Activated CD4-positive, alpha-beta T cell treated with anti-CD3 and anti-CD28 coated beads, Interleukin-2, amount 50 U/mL, for 4 hours (primary cell): ENCODE measurements around the gene KIF6.
"Not testable (repeated sequence)": the region's sequence is repeated elsewhere in the genome, so short reads cannot be mapped to it uniquely, and the experiment has no call there.

Experiments
- DNase-seq, 2 experiments: peaks; one replicate each; pipeline ENCODE4 v3.0.0-alpha.2; 2020

KIF6 gene

DNA sequence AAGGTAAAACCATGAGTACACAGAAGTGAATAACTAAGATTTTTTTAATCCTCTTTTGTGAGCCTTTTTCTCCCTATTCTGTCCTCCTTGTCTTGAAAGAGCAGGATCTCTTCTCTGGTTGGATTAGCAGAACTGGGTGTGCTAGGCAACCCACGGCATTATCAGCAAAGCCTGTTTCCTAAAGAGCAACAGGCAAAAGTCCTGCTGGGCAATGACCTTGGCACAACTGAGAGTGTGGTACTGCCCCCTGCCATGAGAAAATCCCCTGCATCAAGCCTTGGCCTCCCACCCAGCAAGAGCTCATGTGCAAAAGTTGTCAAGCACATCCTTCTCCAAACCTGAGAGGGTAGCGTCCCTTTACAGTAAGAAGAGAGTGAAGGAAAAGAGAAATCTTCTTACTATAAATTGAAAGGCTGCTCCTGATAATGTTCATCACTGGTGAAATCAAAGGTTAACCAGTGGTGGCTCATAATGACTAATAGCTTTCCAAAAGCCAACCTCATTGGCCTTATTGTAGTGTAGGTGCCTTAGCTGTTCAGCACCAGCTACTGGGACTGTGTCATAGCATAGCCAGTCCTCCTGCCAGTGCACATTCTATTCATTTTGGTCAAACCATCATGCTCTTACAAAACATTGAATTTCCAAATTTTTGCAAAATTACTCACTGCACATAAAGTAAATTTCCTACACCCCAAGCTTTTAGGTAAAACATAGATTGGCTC lies 17.1 kb downstream of the KIF6 start:
- no peak for DNase-seq

DNA sequence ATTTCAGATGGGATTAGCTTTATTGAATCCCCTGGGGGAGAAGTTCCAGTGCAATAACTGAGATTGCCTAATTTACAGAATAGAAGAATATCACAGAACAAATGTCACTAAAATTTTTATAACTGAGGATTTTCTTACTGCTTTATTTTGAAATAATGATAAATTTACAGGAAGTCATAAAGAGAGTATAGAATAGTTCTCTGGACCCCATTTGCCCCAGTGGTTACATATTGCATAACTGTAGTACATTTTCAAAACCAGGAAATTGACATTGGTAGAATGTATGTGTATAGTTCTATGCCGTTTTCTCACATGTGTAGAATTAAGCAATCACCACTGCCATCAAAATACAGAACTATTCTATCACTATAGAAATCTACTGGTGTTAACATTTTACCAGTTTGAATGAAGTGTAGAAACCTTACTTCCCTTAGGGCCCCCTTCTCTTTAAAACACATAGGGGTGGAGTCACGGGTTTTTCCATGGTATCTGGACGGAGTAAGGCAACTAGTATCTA lies 18.3 kb downstream of the KIF6 start:
- DNase-seq: no peak

DNA sequence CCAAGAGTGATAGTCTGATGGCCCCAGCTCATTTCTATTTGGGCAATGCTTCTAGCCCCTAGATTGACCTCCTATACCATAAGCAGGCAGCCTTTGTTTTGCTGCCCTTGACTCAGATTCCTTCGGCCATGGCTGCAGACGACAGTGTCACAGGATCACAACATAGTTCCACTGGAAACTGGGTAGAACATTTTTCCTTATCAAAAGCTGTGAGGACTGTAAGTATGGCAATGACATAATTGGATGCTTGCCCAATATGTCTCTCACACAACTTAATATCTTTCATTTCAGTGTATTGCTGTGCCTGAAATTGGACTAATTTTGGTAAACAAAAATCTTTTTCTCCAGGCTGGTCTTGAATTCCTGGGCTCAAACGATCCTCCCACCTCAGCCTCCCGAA lies 22.9 kb downstream of the KIF6 start:
- no peak for DNase-seq

DNA sequence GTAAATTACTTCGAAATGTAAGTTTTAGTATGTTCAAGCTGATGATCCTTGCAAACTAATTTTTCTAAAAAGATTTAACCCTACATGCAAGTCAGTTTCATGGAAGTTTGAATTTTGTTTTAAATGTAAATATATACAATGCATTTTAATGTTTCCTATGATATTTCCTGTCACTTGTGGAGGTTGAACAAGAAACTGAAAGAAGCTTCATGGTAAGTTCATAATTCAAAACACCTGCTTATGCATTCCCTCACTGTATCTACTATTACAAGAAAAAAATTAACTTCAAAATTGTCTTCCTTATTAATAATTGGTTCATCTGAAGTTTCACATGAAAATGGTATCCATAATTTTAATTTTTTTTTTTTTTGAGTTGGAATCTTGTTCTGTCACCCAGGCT lies 24.8 kb downstream of the KIF6 start:
- DNase-seq: no peak

DNA sequence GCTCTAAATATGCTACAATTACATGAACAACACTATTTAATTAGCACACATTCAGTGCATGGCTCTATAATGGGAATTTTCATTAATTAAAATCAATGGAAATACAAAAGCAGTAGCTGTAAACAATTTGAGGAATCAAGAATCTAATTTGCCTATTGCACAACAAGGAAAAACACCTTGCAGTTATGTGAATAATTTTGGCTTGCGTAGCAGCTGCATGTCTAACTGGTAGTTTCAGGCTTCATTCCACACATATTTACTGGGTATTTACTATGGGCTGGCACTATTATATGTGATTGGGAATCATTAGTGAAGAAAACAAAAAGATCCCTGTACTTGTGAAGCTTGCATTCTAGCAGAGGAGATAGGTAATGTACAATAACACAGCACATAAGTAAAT lies 26.4 kb downstream of the KIF6 start:
- DNase-seq: no peak

DNA sequence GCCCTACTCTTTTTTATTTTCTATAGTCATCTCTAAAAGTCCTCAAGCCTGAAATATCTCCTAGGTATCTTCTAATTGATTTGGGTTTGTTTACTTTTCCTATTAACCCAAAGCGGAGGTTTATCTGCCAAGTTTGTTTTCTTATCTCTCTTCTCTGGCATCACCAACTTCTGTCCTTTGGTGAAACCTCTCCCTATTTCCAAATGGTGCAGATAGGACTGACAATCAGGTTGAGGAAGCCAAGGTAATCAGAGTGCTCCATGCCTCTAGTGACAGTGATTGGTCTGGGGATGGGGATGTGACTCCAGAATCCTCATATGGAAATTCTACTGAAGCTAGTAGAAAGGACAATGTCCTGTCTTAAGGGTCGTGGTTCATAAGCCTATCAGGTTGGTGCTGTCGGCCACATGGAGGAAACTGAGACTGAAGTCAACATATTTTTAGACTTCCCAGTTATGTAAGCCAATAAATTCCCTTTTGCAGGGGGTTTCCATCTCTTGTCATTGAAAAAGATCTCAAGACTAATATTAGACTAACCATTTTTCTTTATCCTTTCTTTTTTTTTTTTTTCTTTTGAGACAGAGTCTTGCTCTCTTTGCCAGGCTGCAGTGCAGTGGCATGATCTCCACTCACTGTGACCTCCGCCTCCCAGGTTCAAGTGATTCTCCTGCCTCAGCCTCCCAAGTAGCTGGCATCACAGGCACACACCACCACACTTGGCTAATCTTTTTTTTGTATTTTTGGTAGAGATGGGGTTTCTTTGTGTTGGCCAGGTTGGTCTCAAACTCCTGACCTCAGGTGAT lies 28.0 kb downstream of the KIF6 start:
- DNase-seq: no peak

DNA sequence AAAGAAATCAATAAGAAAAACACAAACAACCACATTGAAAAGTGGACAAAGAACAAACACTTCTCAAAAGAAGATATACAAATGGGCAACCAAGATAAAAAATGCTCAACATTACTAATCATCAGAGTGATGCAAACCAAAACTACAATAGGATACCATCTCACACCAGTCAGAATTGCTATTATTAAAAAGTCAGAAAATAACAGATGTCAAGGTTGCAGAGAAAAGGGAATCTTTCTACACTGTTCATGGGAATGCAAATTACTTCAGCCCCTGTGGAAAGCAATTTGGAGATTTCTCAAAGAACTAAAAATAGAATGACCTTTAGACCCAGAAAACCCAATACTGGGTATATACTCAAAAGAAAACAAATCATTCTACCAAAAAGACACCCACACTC lies 29.8 kb downstream of the KIF6 start:
- DNase-seq: no peak

DNA sequence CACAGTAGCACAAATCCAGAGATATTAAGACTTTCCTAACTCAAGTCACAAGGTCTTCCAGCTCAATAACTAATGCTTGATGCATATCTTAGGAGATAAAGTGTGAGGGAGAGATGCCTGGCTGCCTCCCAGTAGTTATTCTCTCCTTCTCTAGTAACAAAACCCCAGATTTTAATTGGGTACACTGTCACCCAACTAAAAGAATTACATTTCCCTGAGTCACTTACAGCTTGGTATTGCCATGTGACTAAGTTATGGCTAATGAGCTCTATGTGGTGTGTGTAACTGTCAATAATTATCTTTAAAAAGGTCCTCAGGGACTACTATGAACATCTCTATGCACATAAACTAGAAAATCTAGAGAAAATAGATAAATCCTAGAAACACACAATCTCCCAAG lies 32.0 kb downstream of the KIF6 start:
- no peak for DNase-seq

DNA sequence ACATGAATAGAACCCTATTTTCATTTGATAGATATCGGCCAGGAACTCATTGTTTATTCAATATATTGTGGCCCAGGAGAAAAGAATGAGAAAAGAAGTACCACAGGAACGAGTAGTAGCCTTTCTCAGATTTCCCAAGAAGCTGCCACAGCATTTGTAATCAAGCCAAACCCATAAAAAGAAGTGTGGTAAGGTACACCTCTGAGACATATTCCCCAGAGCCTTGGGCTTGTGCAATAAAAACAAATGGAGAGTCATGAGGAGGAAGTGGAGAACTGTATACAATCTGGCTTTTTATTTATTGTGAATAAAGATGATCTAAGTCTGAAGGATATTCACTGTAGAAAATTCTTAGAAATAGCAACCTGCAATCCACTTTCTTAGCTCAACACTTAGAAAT lies 36.7 kb downstream of the KIF6 start:
- no peak for DNase-seq

DNA sequence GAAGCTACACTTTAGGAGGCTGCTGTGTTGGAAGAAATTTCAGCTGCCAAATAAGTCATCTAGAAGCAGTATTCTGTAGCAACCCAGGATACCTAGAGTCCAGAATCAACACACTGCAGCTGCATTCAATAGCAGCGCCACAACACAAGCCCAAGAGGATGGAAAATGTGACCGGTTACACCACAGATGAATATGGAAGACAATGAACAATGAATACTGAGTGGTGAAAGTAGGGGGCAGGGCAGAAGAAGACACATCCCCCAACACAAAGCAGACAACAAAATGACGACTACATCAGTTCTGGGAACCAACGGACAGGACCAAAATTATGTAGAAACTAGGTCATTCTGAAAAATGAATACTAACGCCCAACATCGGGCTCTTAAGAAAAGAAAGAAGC lies 38.2 kb downstream of the KIF6 start:
- DNase-seq: no peak

DNA sequence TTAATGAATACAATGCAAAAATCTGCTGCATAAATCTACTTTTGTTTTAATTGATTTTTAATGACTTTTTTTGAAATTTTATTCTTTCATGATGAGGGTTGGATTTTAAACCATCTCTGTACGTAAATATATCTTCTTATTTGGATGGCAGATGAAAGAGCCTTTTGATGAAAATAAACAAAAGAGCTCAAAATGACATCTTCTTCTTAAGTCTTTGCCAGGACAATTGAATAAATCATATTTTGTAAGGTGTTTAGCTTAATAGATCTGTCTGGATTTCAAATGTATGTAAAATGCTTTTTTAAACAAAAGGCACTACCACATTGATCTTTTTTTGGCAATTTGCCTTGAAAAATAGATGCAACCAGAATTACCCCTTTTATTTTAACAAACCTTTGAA lies 39.3 kb downstream of the KIF6 start:
- no peak for DNase-seq

DNA sequence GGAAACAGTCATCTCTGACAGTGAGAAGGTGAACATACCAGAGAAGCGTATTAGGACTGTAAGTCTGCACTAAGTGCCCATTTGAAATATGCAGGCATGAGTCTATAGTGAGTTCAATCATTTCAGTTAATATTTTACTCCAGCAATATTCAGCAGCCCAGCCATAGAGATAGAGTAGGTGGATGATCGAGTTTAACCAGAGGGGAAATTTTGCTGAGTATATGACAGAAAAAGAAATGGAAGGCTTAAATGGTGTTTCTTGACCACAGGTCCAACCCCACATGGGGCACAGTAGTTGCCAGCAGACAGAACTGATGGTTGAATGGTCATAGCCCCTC lies 39.8 kb downstream of the KIF6 start:
- DNase-seq: no peak

DNA sequence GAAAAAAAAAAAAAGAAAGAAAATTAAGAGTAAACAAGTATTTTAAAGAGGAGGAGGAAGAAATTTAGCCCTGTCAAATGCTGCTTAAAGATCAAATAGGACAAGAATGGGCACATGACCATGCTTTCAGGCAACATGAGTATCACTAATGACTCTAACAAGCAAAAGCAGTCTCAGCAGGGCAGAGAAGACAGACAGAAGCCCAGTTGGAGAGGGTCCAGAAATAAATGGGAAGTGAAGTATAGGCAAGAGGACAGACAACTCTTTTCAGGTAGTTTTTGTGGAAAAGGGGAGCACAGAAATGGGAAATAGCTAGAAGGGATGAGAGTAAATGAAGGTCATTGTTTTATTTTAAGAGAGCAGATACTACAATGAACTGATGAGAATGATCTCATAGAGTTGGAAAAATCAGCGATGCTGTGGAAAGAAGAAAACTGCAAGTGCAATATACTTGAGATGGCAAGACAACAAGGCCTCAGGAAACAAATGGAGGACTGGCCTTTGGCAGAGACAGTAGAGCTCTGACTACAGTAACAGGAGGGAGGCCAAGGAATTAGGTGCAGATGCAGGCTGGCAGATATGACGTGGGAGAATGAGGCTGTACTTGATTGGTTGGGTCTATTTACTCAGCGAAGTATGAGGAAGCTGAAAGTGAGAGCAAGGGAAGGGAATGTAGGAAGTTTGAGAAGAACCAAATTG lies 40.3 kb downstream of the KIF6 start:
- no peak for DNase-seq

DNA sequence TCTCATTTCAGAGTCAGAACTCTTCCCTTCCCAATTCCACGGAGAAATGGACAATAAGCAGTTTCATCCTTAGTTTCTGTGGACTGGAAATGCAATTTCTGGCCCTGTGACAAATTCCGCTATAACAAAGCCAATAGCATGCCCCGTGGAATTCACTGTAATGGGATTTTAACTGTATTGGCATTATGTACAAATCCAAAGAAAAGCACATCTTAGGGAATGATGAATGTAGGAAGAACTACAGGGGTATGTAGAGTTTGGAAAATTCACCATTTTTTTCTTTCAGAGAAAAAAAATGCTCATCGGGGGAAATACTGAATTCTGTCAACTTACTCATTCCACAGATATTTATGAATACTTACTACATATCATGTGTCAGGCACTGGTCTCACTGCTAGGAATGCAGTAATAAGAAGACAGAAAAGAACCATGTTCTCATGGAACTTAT lies 43.5 kb downstream of the KIF6 start:
- no peak for DNase-seq

DNA sequence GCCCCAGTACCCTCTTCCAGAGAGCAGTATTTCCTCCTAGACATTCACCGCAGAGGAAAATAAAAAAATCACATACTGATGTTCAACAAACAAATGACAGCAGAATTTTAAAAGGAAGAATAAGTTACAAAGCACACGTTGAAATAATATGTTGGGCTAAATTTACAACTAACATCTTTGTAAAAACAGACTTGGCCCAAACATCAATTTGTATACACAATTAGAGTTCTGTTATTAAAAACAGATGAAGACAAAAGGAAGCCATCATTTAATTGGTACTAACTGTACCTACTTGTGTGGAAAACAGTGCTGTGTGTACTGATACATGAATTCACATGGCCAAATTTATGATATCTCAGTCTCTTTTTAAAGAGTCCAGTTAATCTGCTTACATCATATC lies 46.3 kb downstream of the KIF6 start:
- no peak for DNase-seq

DNA sequence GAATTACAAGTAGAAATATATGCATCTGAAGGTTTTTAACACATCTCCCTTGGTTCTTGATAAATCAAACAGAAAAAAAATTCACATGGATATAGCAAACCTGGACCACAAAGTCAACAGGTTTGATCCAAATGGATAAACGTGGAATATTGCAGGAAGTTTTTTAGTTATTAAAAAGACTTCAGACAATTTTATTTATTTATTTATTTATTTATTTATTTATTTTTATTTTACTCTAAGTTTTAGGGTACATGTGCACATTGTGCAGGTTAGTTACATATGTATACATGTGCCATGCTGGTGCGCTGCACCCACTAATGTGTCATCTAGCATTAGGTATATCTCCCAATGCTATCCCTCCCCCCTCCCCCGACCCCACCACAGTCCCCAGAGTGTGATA lies 47.9 kb downstream of the KIF6 start:
- not testable (repeated sequence) for DNase-seq

DNA sequence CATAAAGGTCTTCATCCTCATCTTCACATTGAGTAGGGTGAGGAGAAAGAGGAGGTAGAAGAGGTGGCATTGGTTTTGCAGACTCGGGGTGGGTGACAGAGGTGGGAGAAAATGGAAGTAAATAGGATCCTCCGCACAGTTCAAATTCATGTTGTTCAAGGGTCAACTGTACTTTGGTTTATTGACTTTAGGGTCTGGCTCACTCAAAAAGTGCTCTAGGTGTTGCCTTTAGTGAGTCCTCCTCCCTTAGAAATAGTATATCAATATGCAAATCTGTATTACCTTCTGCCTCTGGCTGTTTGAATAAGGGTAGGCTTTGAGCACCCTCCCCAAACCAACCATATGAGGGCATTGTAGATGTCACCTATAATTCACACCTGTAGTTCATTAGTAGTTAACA lies 54.7 kb downstream of the KIF6 start:
- DNase-seq: no peak

DNA sequence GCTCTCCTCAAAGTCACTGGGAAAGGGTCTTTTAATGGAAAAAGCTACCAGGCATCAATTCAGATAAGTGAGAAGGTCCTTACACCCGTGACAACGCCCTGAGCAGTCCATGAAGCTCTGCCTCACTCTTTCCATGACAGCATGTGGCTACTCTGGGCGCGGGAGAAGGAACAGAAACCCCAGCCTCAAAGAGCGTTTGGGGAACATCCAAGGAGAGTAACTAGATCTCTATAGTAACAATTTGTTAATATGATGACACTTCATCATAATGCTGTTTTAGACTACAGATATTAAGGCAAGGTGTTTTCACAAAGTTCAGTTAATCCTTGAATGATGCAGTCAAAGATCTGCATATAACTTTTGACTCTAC lies 55.2 kb downstream of the KIF6 start:
- DNase-seq: no peak

DNA sequence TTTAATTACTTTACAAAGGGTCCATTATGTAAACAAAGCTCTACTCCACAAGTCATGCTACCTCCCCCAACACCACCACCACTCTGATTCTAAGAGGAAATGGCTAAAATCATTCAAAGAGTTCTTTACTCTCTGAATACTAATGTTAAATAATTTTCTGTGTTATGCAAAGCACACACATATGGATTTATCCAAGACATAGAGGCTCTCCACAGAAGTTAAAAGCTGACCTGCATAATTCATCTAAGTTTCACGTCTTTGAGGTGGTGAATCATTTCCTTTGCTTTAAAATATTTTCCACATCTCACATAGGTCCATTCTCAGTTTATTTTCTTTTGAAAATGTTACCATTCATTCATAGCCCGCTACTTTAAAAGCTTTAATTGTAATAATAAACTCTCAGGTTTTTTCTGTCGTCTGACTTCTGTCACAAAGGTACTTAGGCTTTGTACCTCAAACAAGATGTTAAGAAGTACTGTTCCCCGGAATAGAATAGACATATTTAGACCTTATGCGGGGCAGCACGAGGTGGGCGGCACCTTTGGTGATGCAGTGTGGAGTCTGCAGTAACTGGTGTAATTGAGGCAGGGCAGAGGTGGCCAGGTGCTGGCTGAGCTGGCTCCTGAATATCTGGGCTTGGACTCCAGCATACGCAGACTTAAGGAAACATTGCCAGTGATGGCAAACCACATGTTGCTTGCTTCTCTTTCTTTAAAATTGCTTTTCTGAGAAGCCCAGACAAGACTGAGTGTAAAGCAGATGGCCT lies 55.8 kb downstream of the KIF6 start:
- DNase-seq: no peak

DNA sequence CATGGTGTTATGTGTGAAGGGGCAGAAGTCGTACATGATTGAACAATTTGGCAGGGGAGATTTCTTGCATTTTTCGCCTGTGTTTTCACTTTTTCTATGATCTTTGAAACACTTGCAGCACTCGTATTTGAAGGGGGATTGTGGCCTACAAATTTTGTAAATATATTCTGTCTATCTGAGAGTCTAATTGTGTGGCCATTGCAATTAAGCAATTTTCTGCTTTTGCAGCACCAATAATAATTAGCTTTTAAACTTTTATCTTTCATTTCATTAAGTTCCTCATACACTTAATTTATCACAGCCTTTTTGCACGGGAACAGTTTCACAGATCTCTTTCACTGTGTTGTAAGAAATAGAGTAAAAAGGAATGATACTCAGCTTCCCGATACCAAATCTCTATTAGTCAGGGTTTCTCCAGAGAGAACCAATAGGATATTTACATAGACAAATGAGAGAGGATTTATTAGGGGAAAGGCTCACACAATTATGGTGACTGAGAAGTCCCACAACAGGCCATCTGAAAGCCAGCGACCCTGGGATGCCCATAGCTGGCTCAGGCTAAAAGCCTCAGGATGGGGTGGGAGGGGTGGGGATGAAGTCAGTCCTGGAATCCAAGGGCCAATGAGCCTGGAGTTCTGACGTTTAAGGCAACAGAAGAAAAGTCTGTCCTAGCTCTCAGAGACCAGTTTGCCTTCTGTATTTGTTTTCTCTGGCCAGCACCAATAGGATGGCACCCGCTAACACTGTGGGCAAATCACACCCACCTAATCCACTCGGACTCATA lies 58.3 kb downstream of the KIF6 start:
- DNase-seq: no peak

DNA sequence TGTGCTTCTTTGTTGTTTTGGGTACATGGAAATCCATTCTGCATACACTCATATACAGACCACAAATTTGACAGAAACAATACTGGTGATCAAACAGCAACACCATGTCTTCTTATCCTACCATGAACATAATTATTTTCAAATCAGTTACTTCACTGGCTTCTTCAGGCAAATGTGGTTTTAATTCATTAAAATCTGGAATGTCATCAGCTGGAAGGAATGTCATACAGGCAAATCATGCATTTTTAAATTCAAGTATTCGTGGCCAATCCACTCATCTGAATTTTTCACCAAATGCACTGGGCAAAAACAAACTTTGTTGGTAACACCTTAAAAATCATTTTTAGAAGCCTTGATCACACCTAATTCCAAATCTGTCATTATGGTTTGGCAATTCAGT lies 59.3 kb downstream of the KIF6 start:
- DNase-seq: no peak

DNA sequence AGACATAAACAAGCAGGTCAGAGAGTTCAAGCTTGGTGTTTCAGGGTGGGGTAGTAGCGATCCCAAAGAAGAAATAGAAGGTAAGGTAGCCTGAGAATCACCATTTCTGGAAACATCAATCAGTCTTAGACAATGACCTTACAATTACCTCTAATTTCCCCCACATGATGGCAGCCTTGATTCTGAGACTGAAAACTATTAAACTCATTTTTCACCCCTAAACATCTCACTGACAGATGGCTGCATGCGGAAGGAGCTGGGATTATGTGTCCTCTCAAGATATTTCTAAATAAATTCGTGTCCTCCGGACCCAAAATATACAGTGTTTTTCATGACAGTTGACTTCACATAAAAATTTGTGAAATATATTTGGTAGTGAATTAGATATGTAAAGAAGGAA lies 61.0 kb downstream of the KIF6 start:
- no peak for DNase-seq
